ENCODE results near the gene RUFY1. TPM values are rescaled to one million over a fixed set of nuclear protein-coding genes. Genes with fewer than 3 reads are reported as not detected.
"Not testable (repeated sequence)": the region's sequence is repeated elsewhere in the genome, so short reads cannot be mapped to it uniquely, and the experiment has no call there.

The RUFY1 gene
- total RNA-seq, 2 donors from 2014 or later = 37.1 to 44.0 TPM

- H3K36me3 ChIP-seq; intact Hi-C loops (cut with DNase I); H3K4me1 ChIP-seq; H3K9me3 ChIP-seq; H3K4me3 ChIP-seq; DNase-seq; H3K9ac ChIP-seq (ENCODE audit: low read depth in 2 of 2, low read length in 2 of 2); H3K27me3 ChIP-seq; H3K27ac ChIP-seq: not testable (repeated sequence)
These were observed 93.0 kb downstream of the RUFY1 start for GRCh38 chr5:179643141-179643920.

DNA sequence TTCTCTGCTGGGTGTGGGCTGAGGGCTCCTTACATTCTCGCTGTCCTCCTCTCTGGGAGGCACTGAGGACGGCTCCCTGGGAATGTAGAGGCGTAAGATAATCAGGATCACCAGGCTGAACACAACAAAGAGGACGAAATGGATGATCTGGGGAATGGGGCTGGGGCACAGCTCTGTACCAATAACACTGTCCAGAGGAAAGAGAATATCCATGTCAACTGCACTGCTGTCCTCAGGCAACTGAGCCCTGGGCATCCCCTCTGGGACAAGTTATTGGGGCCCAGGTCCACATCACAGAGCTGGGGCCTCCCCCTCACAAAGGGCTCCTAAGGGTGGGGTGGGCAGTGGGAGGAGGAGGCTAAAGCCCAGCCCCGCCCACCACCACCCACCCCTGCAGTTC lies 94.4 kb downstream of the RUFY1 start:
- intact Hi-C loops (cut with DNase I); H3K4me1 ChIP-seq; H3K27ac ChIP-seq; H3K9me3 ChIP-seq; DNase-seq; H3K9ac ChIP-seq (ENCODE audit: low read depth in 2 of 2, low read length in 2 of 2); H3K36me3 ChIP-seq; H3K27me3 ChIP-seq; H3K4me3 ChIP-seq: not testable (repeated sequence)

- no peaks in the 10 kb centered on the region for H3K27me3 ChIP-seq
- H3K9me3 ChIP-seq = no peaks in the 10 kb centered on the region
- no peak overlapping the region for H3K4me3 ChIP-seq
- DNase-seq = no peak
- TF ChIP-seq CTCF (IDR thresholded peaks at IDR 0.05) = no peak
- no peak overlapping the region for H3K9ac ChIP-seq (ENCODE audit: low read depth in 2 of 2, low read length in 2 of 2)
- no peak overlapping the region for H3K27ac ChIP-seq
- H3K4me1 ChIP-seq = no peaks in the 10 kb centered on the region
- intact Hi-C loops (cut with DNase I) = no loop called here
- no peaks in the 10 kb centered on the region for H3K36me3 ChIP-seq
These were observed 98.1 kb downstream of the RUFY1 start for GRCh38 chr5:179648410-179648809.

DNA sequence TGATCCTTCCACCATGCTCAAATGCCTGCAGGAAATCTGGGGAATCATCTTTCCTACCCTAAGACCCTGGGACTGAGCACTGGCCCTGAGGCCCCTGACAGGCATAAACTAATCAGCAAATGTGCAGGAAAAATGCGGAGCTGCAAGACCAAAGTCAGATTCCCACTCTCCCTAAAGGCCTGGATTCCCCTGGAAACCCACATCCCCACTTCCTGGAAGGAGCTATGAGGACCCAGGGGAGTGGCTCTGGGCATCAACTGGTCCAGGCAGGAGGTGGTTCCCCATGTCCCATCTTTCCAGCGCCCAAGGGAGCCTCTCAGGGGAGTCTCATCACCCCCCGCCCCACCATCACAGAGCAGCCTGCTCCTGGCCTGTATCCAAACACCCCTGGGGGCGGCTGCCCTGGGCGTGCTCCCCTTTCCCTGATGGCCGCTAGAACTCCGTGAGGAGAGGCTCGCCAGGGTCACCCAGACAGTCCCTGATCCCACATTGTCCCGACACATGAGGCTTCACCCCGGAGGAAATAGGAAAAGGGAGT lies 98.9 kb downstream of the RUFY1 start:
- H3K9ac ChIP-seq (ENCODE audit: low read depth in 2 of 2, low read length in 2 of 2); H3K9me3 ChIP-seq; DNase-seq; H3K36me3 ChIP-seq; H3K27me3 ChIP-seq; intact Hi-C loops (cut with DNase I); H3K4me3 ChIP-seq; H3K27ac ChIP-seq; H3K4me1 ChIP-seq: not testable (repeated sequence)

GRCh38 chr5:179650245-179650644 lies 99.9 kb downstream of the RUFY1 start:
- DNase-seq = not testable (repeated sequence)

DNA sequence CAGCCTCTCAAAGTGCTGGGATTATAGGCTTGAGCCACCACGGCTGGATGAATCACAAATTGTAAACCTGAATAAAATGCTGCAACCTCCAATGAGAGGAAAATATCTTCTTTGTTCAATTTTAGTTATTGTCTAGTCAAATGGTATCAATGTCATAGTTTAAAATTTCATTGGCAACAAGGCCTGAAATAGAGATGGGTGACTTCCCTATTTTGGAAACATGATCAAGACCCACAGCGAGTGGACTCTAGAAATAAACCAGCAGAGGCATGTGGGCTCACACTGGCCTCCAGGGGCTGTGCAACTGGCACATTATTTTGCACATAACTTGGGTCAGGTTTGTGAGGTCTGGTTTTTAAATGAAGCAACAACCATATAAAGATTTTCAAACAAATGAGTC lies 102.8 kb downstream of the RUFY1 start:
- DNase-seq; H3K9ac ChIP-seq (ENCODE audit: low read depth in 2 of 2, low read length in 2 of 2); H3K9me3 ChIP-seq; H3K36me3 ChIP-seq; H3K27me3 ChIP-seq; H3K27ac ChIP-seq; intact Hi-C loops (cut with DNase I); H3K4me1 ChIP-seq; H3K4me3 ChIP-seq: not testable (repeated sequence)

More at GRCh38 chr5:179650245-179650644, 99.9 kb downstream of the RUFY1 start:
- intact Hi-C loops (cut with DNase I); H3K4me1 ChIP-seq; H3K27ac ChIP-seq; H3K27me3 ChIP-seq; H3K4me3 ChIP-seq; H3K9me3 ChIP-seq; H3K9ac ChIP-seq (ENCODE audit: low read depth in 2 of 2, low read length in 2 of 2); H3K36me3 ChIP-seq: not testable (repeated sequence)

DNA sequence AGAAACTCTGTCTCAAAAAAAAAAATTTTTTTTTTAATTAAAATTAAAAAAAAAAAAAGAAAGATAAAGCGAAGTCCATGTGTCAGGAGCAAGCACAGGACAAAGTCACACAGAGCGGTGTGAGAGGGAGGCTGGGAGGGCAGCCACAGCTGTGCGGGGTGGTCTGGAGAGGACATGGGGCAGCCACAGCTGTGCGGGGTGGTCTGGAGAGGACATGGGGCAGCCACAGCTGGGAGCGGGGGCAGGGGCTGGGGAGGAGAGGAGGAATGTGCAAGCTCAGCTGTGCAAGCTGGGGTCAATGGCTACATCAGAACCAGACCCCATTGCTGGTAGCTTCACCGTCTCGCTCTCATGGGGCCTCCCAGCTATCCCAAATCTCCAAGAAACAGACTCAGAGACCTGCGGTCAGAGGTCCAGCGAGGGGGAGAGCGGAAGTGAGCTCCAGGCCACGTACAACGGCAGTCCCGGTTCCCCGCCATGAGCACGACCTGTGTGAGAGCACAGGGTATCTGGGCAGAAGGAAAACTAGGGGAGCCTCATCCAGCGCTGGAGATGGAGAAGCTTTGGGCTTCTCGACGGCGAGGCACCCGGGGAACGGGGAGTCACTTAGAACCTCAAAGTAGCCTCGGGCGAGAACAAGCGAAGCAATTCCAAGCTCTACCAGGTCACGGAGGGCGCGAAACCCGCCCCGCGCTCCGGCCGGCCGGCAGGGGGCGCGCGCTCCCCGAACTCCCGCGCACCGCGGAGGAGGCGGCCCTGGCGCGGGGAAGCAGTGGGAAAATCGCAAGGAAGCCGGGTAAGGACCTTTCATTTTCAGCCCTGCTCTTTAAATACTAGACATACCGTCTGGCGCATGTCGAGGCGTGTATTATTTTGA lies 107.2 kb downstream of the RUFY1 start:
- H3K9ac ChIP-seq (ENCODE audit: low read depth in 2 of 2, low read length in 2 of 2); H3K36me3 ChIP-seq; H3K4me1 ChIP-seq; H3K27ac ChIP-seq; H3K4me3 ChIP-seq; H3K9me3 ChIP-seq; DNase-seq; intact Hi-C loops (cut with DNase I); H3K27me3 ChIP-seq: not testable (repeated sequence)

- H3K27me3 ChIP-seq; H3K4me1 ChIP-seq; H3K27ac ChIP-seq; intact Hi-C loops (cut with DNase I); H3K36me3 ChIP-seq; H3K9me3 ChIP-seq: not testable (repeated sequence)
- H3K4me3 ChIP-seq = peak overlapping the region; percentile 45
- peak overlapping the region; percentile 56 to 76 for H3K9ac ChIP-seq (ENCODE audit: low read depth in 2 of 2, low read length in 2 of 2)
- DNase-seq = peak; percentile 23
These were observed 108.0 kb downstream of the RUFY1 start for GRCh38 chr5:179658179-179658856.

Other genes starting within 250 kb of the RUFY1 start
- 1 to 10 TPM; 2.9 to 4.0 TPM for gene ADAMTS2, start 205.1 kb upstream of the RUFY1 start, total RNA-seq
- 100 to 1,000 TPM; 332 to 510 TPM for gene HNRNPH1, start 73.1 kb downstream of the RUFY1 start, total RNA-seq
- gene CBY3, start 130.5 kb downstream of the RUFY1 start, total RNA-seq = not detected
- 100 to 1,000 TPM; 571 to 818 TPM for gene CANX, start 148.4 kb downstream of the RUFY1 start, total RNA-seq
- 10 to 100 TPM; 29.7 TPM for gene MAML1, start 182.3 kb downstream of the RUFY1 start, total RNA-seq
- gene LTC4S, start 243.4 kb downstream of the RUFY1 start, total RNA-seq = 1 to 10 TPM; 5.3 to 5.4 TPM